ENCODE results near the gene TRMT6. TPM values are rescaled to one million over a fixed set of nuclear protein-coding genes. Genes with fewer than 3 reads are reported as not detected.

TRMT6 gene
- total RNA-seq, 1 donor from 2014 or later: 11.9 TPM

DNA sequence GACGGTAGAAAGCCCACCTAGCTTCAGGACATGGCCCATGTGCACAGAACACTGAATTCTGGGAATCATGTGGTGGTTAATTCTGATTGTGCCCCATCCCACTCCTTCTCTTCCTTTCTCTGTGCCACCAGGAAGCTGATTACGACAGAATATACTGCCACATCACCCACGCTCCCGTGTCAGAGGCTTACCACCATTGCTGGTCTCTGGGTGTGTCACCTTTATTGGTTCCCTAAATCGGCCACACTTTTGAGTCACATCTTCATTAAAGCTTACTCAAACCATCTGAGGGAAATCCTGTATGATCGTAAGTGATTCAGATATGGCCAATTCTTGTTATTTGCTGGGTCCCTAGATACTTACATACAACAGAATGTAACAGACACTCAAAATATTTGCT, 3.1 kb downstream of the TRMT6 start:
- no peak overlapping the region for H3K4me3 Mint-ChIP-seq
- no peaks in the 10 kb centered on the region for H3K27me3 Mint-ChIP-seq
- TF ChIP-seq CTCF (conservative IDR thresholded peaks at IDR 0.05): no peak
- peaks cover 6% of the 10 kb centered on the region for H3K36me3 Mint-ChIP-seq
- H3K9me3 Mint-ChIP-seq: no peaks in the 10 kb centered on the region
- peaks cover 21% of the 10 kb centered on the region for H3K4me1 Mint-ChIP-seq (ENCODE audit: unreplicated experiment)
- no peak for DNase-seq (ENCODE audit: extremely low spot score, unreplicated experiment)
- H3K27ac Mint-ChIP-seq: no peak overlapping the region

GRCh38 chr20:5945963-5946362, 4.4 kb downstream of the TRMT6 start:
- H3K9me3 Mint-ChIP-seq: no peaks in the 10 kb centered on the region
- DNase-seq (ENCODE audit: extremely low spot score, unreplicated experiment): no peak
- TF ChIP-seq CTCF (conservative IDR thresholded peaks at IDR 0.05): no peak
- peaks cover 12% of the 10 kb centered on the region for H3K4me1 Mint-ChIP-seq (ENCODE audit: unreplicated experiment)
- H3K36me3 Mint-ChIP-seq: peaks cover 12% of the 10 kb centered on the region
- H3K4me3 Mint-ChIP-seq: no peak overlapping the region
- no peak overlapping the region for H3K27ac Mint-ChIP-seq
- H3K27me3 Mint-ChIP-seq: no peaks in the 10 kb centered on the region

GRCh38 chr20:5938456-5939029, 11.8 kb downstream of the TRMT6 start:
- no peaks in the 10 kb centered on the region for H3K4me1 Mint-ChIP-seq (ENCODE audit: unreplicated experiment)
- H3K36me3 Mint-ChIP-seq: peaks cover 17% of the 10 kb centered on the region

GRCh38 chr20:5936238-5936637, 14.1 kb downstream of the TRMT6 start:
- no peak overlapping the region for H3K4me3 Mint-ChIP-seq
- no peak for DNase-seq (ENCODE audit: extremely low spot score, unreplicated experiment)
- H3K4me1 Mint-ChIP-seq (ENCODE audit: unreplicated experiment): no peaks in the 10 kb centered on the region
- no peaks in the 10 kb centered on the region for H3K9me3 Mint-ChIP-seq
- peaks cover 8% of the 10 kb centered on the region for H3K36me3 Mint-ChIP-seq
- no peak overlapping the region for H3K27ac Mint-ChIP-seq
- peaks cover 11% of the 10 kb centered on the region for H3K27me3 Mint-ChIP-seq
- no peak for TF ChIP-seq CTCF (conservative IDR thresholded peaks at IDR 0.05)

More at GRCh38 chr20:5938456-5939029, 11.8 kb downstream of the TRMT6 start:
- Mint-ChIP-seq H3K4me3 (no peak overlapping the region), H3K27me3 (peaks cover 3% of the 10 kb centered on the region), H3K9me3 (no peaks in the 10 kb centered on the region), H3K27ac (no peak overlapping the region)
- DNase-seq (ENCODE audit: extremely low spot score, unreplicated experiment): no peak
- TF ChIP-seq CTCF (conservative IDR thresholded peaks at IDR 0.05): no peak

DNA sequence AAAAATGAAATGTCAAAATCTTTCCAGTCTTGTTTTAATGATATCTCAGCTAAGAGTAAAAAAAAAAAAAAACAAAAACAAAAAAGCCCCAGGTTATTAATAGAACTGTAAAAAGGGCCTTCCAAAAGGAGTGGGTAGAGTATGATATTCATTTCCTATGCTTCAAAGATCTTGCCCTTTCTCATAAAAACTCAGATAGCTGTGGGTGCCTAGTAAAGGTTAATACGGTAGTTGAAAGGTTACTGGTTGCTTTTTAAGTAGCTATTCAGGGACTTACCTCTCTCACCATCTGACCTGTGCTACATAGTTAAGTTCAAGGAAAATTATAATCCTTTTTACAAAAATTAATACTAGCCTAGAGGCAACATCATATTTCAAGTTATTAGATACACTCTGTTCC, 14.9 kb downstream of the TRMT6 start:
- TF ChIP-seq CTCF (conservative IDR thresholded peaks at IDR 0.05): no peak
- Mint-ChIP-seq H3K27me3 (peaks cover 19% of the 10 kb centered on the region), H3K36me3 (peaks cover 8% of the 10 kb centered on the region), H3K27ac (no peak overlapping the region), H3K4me1 (ENCODE audit: unreplicated experiment) (no peaks in the 10 kb centered on the region), H3K9me3 (no peaks in the 10 kb centered on the region), H3K4me3 (no peak overlapping the region)
- no peak for DNase-seq (ENCODE audit: extremely low spot score, unreplicated experiment)

Data from type B pancreatic cell (in vitro differentiated cells).